ENCODE data around the gene SOS2.

GRCh38 chr14:50095895-50096294, 135.5 kb downstream of the SOS2 start:
- TF ChIP-seq, protein P1, sequence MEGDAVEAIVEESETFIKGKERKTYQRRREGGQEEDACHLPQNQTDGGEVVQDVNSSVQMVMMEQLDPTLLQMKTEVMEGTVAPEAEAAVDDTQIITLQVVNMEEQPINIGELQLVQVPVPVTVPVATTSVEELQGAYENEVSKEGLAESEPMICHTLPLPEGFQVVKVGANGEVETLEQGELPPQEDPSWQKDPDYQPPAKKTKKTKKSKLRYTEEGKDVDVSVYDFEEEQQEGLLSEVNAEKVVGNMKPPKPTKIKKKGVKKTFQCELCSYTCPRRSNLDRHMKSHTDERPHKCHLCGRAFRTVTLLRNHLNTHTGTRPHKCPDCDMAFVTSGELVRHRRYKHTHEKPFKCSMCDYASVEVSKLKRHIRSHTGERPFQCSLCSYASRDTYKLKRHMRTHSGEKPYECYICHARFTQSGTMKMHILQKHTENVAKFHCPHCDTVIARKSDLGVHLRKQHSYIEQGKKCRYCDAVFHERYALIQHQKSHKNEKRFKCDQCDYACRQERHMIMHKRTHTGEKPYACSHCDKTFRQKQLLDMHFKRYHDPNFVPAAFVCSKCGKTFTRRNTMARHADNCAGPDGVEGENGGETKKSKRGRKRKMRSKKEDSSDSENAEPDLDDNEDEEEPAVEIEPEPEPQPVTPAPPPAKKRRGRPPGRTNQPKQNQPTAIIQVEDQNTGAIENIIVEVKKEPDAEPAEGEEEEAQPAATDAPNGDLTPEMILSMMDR (IDR thresholded peaks at IDR 0.05; ENCODE audit: extremely low read depth in 1 of 2, insufficient read depth in 1 of 2, low read depth in 1 of 2, low read length in 2 of 2) = no peak
- TF ChIP-seq POLR2A (IDR thresholded peaks at IDR 0.05; ENCODE audit: low read depth, low read length) (no peak), MYC (IDR thresholded peaks at IDR 0.05; ENCODE audit: low read depth, low read length) (no peak), JUN (IDR thresholded peaks at IDR 0.05; ENCODE audit: borderline replicate concordance, insufficient read depth, insufficient read length, low read depth) (no peak)
